ENCODE results near the gene ERO1B. TPM values are rescaled to one million over a fixed set of nuclear protein-coding genes. Genes with fewer than 3 reads are reported as not detected.

The ERO1B gene
- polyA plus RNA-seq, 1 of the 3 experiments (the other 2 are of a cell fraction) = 0.79 TPM

DNA sequence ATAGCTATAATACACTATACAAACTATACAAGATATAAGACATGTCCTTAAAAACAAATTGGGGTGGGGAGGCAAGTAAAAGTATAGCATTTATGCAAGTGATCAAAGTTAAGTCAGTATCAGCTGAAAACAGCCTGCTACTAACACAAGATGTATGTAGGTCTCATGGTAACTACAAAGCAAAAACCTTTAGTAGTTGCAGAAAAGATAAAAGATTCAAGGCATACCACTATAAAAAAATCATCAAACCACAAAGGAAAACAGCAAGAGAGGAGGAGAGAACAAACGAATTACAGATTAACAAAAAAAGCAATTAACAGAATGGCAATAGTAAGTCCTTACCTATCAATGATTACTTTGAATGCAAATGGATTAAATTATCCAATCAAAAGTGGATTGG lies 22.7 kb downstream of the ERO1B start:
- H3K9ac ChIP-seq = no peak overlapping the region
- POLR2A ChIA-PET = no interaction called here
- no peaks in the 10 kb centered on the region for H3K79me2 ChIP-seq (ENCODE audit: insufficient read depth)
- H4K20me1 ChIP-seq (ENCODE audit: insufficient read depth) = no peaks in the 10 kb centered on the region
- no peak overlapping the region for H3K27ac ChIP-seq (ENCODE audit: low read depth in 2 of 2, low read length in 1 of 2)
- no peaks in the 10 kb centered on the region for H3K9me2 ChIP-seq
- no peak overlapping the region for H3K4me2 ChIP-seq
- H3K4me1 ChIP-seq (ENCODE audit: control insufficient read depth in 1 of 2, insufficient read depth in 2 of 2, low read depth in 1 of 2, low read length in 1 of 2) = no peaks in the 10 kb centered on the region
- no peak overlapping the region for H3K4me3 ChIP-seq (ENCODE audit: low read depth in 2 of 2, low read length in 1 of 2)
- H3K36me3 ChIP-seq (replicated peaks in 1 of 2; ENCODE audit: control insufficient read depth in 1 of 2, insufficient read depth in 2 of 2, low read length in 1 of 2) = no peaks in the 10 kb centered on the region
- DNase-seq = no peak
- TF ChIP-seq RFX5 (IDR thresholded peaks at IDR 0.05; ENCODE audit: low read length) (no peak), RAD21 (IDR thresholded peaks at IDR 0.05; ENCODE audit: low read length) (no peak), FOXJ3 (CRISPR knock-in tag; IDR thresholded peaks at IDR 0.05) (no peak)
- TF ChIP-seq, protein P1, sequence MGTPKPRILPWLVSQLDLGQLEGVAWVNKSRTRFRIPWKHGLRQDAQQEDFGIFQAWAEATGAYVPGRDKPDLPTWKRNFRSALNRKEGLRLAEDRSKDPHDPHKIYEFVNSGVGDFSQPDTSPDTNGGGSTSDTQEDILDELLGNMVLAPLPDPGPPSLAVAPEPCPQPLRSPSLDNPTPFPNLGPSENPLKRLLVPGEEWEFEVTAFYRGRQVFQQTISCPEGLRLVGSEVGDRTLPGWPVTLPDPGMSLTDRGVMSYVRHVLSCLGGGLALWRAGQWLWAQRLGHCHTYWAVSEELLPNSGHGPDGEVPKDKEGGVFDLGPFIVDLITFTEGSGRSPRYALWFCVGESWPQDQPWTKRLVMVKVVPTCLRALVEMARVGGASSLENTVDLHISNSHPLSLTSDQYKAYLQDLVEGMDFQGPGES (IDR thresholded peaks at IDR 0.05; ENCODE audit: low read depth, low read length) = no peak
- no peaks in the 10 kb centered on the region for H3K9me3 ChIP-seq
- 33% methylated on average over 1 of the region's 1 CpG for WGBS (ENCODE audit: low lambda C conversion rate)
- no peaks in the 10 kb centered on the region for H3F3A ChIP-seq (replicated peaks; ENCODE audit: insufficient read depth)
- no peaks in the 10 kb centered on the region for H3K27me3 ChIP-seq (ENCODE audit: insufficient read depth)
- CTCF ChIA-PET = interaction anchor here (0.5 to 1.7 kb wide), 2 partner anchors 9 to 691 kb away, joined by 3 read pairs; no protein-coding TSS in a partner anchor
- H2AFZ ChIP-seq (ENCODE audit: low read depth) = no peak overlapping the region

DNA sequence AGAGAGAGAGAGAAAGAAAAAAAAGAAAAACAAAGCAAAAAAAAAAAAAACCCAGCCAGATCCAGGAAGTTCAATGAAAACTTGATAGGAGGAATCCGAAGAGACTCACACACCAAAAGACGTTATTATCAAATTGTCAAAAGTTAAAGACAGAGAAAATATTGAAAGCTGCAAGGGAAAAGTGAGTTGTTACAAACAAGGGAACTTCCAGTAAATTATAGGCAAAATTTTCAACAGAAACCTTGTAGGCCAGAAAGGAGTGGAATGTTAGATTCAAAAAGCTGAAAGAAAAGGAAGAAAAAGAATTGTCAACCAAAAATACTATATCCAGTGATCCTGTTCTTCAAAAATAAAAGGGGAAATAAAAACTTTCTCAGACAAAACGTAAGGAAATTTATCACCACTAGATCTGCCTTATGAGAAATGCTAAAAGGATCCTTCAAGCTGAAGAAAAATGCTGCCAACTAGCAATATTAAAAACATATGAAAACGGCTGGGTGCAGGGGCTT lies 23.6 kb downstream of the ERO1B start:
- 60% methylated on average over 4 of the region's 4 CpGs for WGBS (ENCODE audit: low lambda C conversion rate)
- Histone ChIP-seq H3K9ac (no peak overlapping the region), H3K27me3 (ENCODE audit: insufficient read depth) (no peaks in the 10 kb centered on the region), H3K27ac (ENCODE audit: low read depth in 2 of 2, low read length in 1 of 2) (no peak overlapping the region), H3K36me3 (replicated peaks in 1 of 2; ENCODE audit: control insufficient read depth in 1 of 2, insufficient read depth in 2 of 2, low read length in 1 of 2) (no peaks in the 10 kb centered on the region), H2AFZ (ENCODE audit: low read depth) (no peak overlapping the region), H4K20me1 (ENCODE audit: insufficient read depth) (no peaks in the 10 kb centered on the region), H3F3A (replicated peaks; ENCODE audit: insufficient read depth) (no peaks in the 10 kb centered on the region), H3K4me2 (no peak overlapping the region), H3K79me2 (ENCODE audit: insufficient read depth) (no peaks in the 10 kb centered on the region), H3K4me3 (ENCODE audit: low read depth in 2 of 2, low read length in 1 of 2) (no peak overlapping the region), H3K4me1 (ENCODE audit: control insufficient read depth in 1 of 2, insufficient read depth in 2 of 2, low read depth in 1 of 2, low read length in 1 of 2) (no peaks in the 10 kb centered on the region), H3K9me3 (no peaks in the 10 kb centered on the region), H3K9me2 (no peaks in the 10 kb centered on the region)
- ChIA-PET POLR2A (no interaction called here), CTCF (interaction anchor here (1.7 kb wide), 1 partner anchor 10 kb away, joined by 3 read pairs; no protein-coding TSS in a partner anchor)
- no peak for DNase-seq
- TF ChIP-seq SMC3 (IDR thresholded peaks at IDR 0.05; ENCODE audit: low read depth, low read length) (no peak), CHD2 (IDR thresholded peaks at IDR 0.05; ENCODE audit: low read length, partially characterized antibody) (no peak), GABPA (IDR thresholded peaks at IDR 0.05; ENCODE audit: low read depth) (no peak), TEAD4 (IDR thresholded peaks at IDR 0.05; ENCODE audit: borderline replicate concordance, insufficient read depth) (no peak), MXI1 (IDR thresholded peaks at IDR 0.05; ENCODE audit: low read depth, low read length) (no peak), NRF1 (IDR thresholded peaks at IDR 0.05; ENCODE audit: low read depth, low read length) (no peak), POLR2AphosphoS5 (IDR thresholded peaks at IDR 0.05; ENCODE audit: low read depth, low read length) (no peak), JUND (IDR thresholded peaks at IDR 0.05) (no peak), SIN3A (IDR thresholded peaks at IDR 0.05; ENCODE audit: borderline replicate concordance, low read depth, low read length) (no peak), RAD21 (IDR thresholded peaks at IDR 0.05; ENCODE audit: low read length) (no peak), RXRA (IDR thresholded peaks at IDR 0.05; ENCODE audit: borderline replicate concordance, low read depth) (no peak), EZH2phosphoT487 (IDR thresholded peaks at IDR 0.05; ENCODE audit: borderline replicate concordance, low read depth) (no peak)
- TF ChIP-seq, protein P2, sequence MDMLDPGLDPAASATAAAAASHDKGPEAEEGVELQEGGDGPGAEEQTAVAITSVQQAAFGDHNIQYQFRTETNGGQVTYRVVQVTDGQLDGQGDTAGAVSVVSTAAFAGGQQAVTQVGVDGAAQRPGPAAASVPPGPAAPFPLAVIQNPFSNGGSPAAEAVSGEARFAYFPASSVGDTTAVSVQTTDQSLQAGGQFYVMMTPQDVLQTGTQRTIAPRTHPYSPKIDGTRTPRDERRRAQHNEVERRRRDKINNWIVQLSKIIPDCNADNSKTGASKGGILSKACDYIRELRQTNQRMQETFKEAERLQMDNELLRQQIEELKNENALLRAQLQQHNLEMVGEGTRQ (IDR thresholded peaks at IDR 0.05; ENCODE audit: borderline replicate concordance, low read depth, low read length) = no peak
- TF ChIP-seq, protein P3, sequence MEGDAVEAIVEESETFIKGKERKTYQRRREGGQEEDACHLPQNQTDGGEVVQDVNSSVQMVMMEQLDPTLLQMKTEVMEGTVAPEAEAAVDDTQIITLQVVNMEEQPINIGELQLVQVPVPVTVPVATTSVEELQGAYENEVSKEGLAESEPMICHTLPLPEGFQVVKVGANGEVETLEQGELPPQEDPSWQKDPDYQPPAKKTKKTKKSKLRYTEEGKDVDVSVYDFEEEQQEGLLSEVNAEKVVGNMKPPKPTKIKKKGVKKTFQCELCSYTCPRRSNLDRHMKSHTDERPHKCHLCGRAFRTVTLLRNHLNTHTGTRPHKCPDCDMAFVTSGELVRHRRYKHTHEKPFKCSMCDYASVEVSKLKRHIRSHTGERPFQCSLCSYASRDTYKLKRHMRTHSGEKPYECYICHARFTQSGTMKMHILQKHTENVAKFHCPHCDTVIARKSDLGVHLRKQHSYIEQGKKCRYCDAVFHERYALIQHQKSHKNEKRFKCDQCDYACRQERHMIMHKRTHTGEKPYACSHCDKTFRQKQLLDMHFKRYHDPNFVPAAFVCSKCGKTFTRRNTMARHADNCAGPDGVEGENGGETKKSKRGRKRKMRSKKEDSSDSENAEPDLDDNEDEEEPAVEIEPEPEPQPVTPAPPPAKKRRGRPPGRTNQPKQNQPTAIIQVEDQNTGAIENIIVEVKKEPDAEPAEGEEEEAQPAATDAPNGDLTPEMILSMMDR (IDR thresholded peaks at IDR 0.05) = no peak
- TF ChIP-seq, protein P4, sequence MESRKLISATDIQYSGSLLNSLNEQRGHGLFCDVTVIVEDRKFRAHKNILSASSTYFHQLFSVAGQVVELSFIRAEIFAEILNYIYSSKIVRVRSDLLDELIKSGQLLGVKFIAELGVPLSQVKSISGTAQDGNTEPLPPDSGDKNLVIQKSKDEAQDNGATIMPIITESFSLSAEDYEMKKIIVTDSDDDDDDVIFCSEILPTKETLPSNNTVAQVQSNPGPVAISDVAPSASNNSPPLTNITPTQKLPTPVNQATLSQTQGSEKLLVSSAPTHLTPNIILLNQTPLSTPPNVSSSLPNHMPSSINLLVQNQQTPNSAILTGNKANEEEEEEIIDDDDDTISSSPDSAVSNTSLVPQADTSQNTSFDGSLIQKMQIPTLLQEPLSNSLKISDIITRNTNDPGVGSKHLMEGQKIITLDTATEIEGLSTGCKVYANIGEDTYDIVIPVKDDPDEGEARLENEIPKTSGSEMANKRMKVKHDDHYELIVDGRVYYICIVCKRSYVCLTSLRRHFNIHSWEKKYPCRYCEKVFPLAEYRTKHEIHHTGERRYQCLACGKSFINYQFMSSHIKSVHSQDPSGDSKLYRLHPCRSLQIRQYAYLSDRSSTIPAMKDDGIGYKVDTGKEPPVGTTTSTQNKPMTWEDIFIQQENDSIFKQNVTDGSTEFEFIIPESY (IDR thresholded peaks at IDR 0.05; ENCODE audit: borderline replicate concordance, low read depth) = no peak
- TF ChIP-seq, protein P5, sequence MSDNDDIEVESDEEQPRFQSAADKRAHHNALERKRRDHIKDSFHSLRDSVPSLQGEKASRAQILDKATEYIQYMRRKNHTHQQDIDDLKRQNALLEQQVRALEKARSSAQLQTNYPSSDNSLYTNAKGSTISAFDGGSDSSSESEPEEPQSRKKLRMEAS (IDR thresholded peaks at IDR 0.05; ENCODE audit: low read depth) = no peak
- TF ChIP-seq, protein P1 (IDR thresholded peaks at IDR 0.05; ENCODE audit: low read depth, low read length) = no peak

All from SK-N-SH (cell line).